Coronary artery (tissue), 2 donors: ENCODE measurements around the gene SH3TC1.

Experiments used
- DNase-seq: peaks from one replicate; pipeline ENCODE4 v3.0.0-alpha.2; 2017; ENCODE audit warnings: low spot score
- H3K27ac ChIP-seq, 2 donors: fragments of 200-600 bp; sonication (generic); one replicate each; pipeline ENCODE4 v1.5.1; 2016 to 2019
- H3K4me3 ChIP-seq: fragments of 200-600 bp; sonication (generic); 2 replicates; pipeline ENCODE4 v1.5.1; 2016; ENCODE audit warnings: mild to moderate bottlenecking, moderate library complexity
- TF ChIP-seq, protein P1 (sequence below): fragments of 200-600 bp; sonication (generic); IDR thresholded peaks from one replicate; pipeline ENCODE4 v1.5.1; 2019; ENCODE audit warnings: antibody characterized with exemption

Gene SH3TC1

DNA sequence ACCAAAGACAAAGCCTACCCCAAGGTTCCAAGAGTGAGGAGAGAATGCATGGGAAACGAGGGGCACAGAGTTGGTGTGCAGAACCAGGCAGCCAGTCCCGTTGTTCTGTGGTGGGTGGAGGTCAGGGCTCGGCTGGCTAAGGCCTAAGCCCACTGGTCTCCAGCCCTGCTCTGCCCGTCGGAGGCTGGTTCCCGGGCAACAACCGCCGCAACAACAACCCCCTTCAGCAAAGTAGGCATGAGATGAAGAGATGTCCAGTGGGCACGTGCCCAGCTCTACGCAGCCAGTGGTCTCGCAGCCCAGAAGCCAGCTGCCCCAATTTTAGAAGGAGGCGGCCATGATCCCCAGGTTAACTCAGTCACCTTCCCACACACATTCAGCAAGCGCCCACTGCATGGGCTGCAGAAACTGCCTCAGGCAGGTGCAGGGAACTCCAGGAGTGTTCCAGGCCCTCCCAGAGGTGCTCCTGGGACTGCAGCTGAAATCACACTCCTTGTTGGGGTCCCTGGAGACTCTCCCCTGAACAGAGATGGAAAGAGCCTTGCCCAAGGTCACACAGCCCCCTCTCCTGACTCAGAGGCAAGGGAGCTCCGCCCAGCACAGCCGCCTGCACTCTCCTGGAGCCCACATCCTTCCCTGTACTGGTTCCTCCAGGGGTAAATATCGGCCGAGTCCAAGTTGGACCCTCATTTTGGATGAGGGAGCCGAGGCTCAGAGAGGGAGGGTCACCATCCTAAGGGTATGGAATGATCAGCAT is 45.1 kb downstream of the SH3TC1 start:
- Histone ChIP-seq H3K27ac (no peak overlapping the region), H3K4me3 (no peak overlapping the region)
- TF ChIP-seq, protein P1, sequence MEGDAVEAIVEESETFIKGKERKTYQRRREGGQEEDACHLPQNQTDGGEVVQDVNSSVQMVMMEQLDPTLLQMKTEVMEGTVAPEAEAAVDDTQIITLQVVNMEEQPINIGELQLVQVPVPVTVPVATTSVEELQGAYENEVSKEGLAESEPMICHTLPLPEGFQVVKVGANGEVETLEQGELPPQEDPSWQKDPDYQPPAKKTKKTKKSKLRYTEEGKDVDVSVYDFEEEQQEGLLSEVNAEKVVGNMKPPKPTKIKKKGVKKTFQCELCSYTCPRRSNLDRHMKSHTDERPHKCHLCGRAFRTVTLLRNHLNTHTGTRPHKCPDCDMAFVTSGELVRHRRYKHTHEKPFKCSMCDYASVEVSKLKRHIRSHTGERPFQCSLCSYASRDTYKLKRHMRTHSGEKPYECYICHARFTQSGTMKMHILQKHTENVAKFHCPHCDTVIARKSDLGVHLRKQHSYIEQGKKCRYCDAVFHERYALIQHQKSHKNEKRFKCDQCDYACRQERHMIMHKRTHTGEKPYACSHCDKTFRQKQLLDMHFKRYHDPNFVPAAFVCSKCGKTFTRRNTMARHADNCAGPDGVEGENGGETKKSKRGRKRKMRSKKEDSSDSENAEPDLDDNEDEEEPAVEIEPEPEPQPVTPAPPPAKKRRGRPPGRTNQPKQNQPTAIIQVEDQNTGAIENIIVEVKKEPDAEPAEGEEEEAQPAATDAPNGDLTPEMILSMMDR: no peak
- no peak for DNase-seq

DNA sequence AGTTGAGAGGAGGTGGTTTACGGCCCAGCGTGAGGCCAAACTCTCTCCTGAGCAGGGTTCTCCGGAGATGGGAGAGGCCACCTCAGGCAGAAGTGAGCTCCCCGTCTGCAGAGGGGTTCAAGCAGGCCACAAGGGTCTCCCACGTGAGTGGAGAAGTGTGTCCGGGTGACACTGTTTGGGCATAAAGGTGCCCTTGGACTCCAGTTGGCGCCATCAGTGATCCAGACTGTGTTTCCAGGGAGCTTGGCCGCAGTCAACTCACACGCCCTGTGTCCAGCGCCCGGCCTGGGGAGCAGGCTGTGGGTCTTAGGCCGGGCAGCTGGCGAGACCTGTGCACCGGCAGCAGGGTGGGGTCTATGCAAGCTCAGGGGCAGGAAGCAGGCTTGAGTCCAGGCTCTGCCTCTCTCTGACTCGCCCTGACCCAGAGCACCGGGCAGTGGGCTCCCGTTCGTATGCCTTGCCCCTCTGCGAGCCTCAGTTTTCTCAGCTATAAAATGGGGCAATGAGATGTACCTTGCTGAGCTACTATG is 45.9 kb downstream of the SH3TC1 start:
- DNase-seq: no peak
- H3K4me3 ChIP-seq: no peak overlapping the region
- TF ChIP-seq, protein P1: no peak
- H3K27ac ChIP-seq: no peak overlapping the region

DNA sequence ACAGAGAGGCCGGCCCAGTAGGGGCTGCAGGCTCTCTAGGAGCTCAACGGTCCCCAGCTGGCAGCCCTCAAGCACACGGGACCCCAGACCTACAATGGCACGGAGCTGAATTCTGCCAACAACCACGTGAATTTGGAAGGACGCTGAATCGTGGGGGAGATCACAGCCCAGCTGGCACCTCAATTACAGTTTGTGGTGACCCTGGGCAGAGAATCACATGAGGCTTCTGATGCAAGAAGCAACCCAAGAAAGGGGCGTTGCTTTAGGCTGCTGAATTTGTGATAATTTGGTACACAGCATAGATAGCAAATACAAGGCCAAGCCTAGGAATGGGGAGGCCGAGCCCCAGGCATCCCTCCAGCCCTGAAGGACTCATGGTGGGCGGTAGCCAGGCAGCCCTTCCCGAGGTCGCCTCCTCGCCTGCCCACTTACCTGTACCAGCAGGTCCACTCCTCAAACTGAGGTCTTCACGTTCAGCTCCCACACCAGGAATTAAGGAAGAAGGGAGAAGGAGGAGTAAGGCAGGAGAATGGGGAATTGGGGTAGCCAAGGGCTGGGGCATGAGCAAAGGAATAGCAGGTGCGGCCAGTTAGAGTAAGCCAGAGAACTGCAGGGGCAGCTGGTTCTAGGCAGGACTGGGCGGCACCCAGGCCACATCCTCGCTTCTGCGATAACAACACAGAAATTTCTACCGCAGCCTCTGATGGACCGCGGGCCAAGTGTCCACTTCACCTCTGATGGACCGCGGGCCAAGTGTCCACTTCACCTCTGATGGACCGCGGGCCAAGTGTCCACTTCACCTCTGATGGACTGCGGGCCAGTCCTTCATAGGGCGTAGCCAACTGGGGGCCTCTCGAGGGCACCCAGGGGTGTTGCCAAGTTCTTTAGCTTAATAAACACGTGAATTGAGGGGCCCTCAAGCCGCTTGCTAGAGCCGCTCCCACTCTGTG is 47.1 kb downstream of the SH3TC1 start:
- TF ChIP-seq, protein P1: no peak
- no peak overlapping the region for H3K4me3 ChIP-seq
- peak overlapping the region in 1 of 2 donors; percentile 77 for H3K27ac ChIP-seq
- DNase-seq: no peak

DNA sequence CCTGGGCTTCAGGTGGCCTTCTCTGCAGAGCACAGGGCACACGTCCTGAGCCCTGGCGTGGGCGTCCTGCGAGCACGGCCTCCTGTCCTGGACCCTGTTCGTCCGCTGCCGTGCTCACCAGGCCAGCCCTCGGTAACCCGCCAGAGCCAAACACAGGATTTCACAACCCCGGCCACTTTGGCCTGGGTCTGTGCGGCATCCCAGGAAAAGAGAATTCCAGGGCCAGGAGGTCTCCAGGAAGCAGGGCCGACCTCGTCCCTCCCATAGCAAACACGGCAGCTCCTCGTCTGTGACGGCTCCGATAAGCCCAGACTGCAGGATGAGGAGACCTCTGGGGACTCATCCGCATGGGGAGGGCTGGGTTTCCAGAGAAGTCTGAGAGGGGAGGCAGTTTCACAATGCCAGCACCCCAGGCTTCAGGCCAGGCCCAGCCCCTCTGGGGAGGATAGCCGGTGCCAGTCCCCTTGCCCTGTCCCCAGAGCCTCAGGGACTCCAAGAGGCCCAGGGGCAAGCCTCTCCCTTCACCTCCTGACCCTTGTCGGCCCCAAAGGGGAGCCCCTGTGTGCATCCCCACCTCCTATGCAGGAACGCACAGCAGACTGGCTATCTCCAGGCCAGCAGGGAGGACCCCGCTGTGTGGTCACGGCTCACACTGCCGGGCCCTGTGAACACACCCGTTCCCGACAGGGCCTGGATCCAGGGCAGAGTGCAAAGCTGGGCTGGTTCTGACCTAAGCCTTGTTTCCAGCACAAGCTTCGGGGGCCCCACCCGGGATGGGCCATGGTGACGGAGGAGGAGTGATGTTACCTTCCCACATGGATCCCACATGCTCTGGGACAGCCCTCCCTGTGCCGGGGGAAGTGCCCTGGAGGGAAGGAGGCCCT is 48.2 kb downstream of the SH3TC1 start:
- H3K27ac ChIP-seq: peak overlapping the region; percentile 39 to 77
- H3K4me3 ChIP-seq: no peak overlapping the region
- DNase-seq: peak; percentile 85
- TF ChIP-seq, protein P1: no peak

DNA sequence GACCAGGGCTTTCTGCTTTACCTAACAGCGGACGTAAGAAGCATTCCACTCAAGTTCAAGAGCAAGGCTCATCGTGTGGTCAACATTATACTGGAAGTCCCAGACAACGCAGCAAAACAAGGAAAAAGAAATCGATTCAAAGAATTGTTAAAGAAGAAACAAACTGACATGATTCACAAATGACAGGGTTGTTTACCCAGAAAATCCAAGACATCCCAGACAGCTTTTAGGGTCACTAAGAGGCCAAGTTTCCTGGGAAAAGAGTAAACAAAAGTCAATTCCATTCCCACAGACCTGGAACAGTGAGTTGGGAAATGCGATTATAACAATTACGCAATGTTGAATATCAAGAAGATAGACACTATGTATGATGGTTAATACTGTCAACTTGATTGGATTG is 49.0 kb downstream of the SH3TC1 start:
- TF ChIP-seq, protein P1: no peak
- Histone ChIP-seq H3K4me3 (no peak overlapping the region), H3K27ac (peak overlapping the region; percentile 39 to 77)
- no peak for DNase-seq

DNA sequence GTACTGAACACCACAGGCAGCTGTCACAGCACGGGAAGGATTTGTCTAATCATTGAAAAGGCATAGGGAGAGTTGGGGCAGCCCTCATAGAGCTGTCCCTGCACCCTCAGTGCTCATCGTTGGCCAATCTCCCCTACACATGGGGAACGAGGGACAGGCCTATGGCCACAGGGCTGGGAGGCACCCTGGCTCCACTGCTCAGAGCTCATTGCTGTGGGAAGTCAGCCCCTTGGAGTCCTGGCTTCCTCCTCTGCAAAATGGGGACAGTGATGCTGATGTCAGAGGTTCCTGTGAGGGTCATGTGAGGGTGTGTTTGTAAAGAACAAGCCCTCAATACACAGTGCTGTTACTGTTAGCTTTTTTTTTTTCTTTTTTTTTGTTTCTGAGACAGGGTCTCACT is 51.1 kb downstream of the SH3TC1 start:
- no peak for DNase-seq
- Histone ChIP-seq H3K27ac (no peak overlapping the region), H3K4me3 (no peak overlapping the region)
- TF ChIP-seq, protein P1: no peak
